GM21390 (cell line): ENCODE results near the gene GASK1A.
"Not testable (repeated sequence)": the region's sequence is repeated elsewhere in the genome, so short reads cannot be mapped to it uniquely, and the experiment has no call there.

Experiments used
- ATAC-seq: cut with Tn5 transposase; IDR thresholded peaks from one replicate; pipeline ENCODE4 v1.9.1; 2021; ENCODE audit not compliant: unreplicated experiment

The GASK1A gene

GRCh38 chr3:43030162-43030935 lies 51.2 kb downstream of the GASK1A start:
- ATAC-seq: no peak

GRCh38 chr3:43031485-43031884 lies 52.4 kb downstream of the GASK1A start:
- no peak for ATAC-seq

DNA sequence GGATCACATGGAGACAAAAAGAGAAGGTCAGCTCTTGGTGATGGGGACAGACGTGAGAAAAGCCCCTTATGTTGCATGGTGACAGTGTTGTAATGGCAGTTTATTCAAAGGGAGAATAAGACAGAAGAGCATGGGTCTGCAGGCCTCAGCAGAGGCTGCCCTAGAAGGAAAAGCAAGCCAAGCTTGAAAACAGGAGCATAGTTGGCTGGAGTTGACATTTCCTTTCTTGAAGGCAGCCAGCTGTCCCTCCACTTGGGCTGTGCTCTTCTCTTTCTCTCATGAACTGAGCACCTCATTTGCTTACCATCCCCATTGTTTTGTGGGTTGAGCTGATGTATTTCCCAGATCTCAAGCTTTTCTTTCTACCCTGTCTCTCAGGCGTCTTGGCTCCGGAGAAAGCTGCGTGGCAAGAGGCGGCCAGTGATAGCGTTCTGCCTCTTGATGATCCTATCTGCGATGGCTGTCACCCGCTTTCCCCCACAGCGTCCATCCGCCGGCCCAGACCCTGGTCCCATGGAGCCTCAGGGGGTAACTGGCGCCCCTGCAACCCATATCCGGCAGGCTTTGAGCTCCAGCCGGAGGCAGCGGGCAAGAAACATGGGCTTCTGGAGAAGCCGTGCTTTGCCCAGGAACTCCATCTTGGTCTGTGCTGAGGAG lies 52.9 kb downstream of the GASK1A start:
- no peak for ATAC-seq

- no peak for ATAC-seq
Observed at GRCh38 chr3:43032646-43033628, 53.8 kb downstream of the GASK1A start.

DNA sequence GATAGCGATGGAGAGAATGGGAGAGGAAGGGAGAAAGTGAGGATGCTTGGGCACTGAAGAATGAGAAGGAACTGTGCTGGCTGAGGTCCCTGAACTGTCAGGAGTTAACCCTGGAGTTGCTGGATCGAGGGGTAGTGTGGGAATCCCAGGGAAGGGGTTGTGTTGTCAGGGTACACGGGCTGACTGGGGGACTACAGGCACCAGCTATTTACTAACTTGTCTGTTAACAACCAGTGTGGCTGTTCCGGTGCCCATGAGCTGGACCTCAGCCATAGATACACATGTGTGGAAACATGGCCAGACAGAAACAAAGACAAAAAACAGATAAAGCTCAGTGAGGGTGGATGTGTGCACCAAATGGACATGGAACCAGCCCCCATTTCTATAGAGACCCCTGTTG lies 55.1 kb downstream of the GASK1A start:
- no peak for ATAC-seq

GRCh38 chr3:43034911-43035310 lies 55.8 kb downstream of the GASK1A start:
- no peak for ATAC-seq

- ATAC-seq: no peak
Observed at GRCh38 chr3:43035801-43036365, 56.8 kb downstream of the GASK1A start.

GRCh38 chr3:43036621-43037423 lies 57.7 kb downstream of the GASK1A start:
- no peak for ATAC-seq

DNA sequence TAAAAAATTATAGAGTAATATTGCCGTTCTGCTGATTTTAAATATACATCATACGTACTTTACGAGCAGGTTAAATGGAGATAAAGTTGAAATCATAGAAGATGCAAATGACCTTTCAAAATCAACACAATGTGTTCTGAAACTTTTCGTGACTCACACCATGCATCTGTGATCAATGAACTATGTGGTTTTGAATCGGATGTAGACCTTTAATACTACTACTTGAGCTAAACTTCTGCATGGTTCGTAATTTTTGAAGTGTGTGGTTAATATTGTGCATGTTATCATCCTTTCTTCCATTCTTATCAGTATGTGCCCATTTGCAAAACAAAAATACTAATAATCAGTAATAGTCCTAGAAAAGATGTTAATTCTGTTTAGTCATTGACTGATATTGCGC lies 58.9 kb downstream of the GASK1A start:
- peak; percentile 64 for ATAC-seq

GRCh38 chr3:43041517-43041916 lies 62.4 kb downstream of the GASK1A start:
- no peak for ATAC-seq

- no peak for ATAC-seq
Observed at GRCh38 chr3:43043071-43043766, 64.1 kb downstream of the GASK1A start.

- ATAC-seq: no peak
Observed at GRCh38 chr3:43043793-43044192, 64.7 kb downstream of the GASK1A start.

DNA sequence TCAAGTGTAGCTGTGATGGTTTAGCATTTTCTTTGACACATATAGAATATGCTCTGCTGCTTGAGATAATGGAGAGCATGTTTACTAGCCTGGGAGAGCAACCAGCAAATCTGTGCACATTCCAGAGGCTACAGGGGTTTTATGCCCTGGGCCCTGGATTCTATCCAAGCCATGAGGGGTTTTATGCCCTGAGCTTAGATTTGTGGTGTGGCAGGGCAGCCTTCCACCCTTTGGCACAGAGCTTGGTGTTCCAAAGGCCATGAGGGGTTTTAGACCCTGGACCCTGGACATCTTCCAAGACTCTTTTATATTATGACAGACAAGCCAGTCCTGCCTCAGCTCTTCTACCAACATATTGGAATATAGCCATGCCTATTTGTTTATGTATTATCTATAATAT lies 66.0 kb downstream of the GASK1A start:
- ATAC-seq: not testable (repeated sequence)

- ATAC-seq: no peak
Observed at GRCh38 chr3:43046583-43046982, 67.5 kb downstream of the GASK1A start.

- ATAC-seq: no peak
Observed at GRCh38 chr3:43048470-43048869, 69.4 kb downstream of the GASK1A start.

GRCh38 chr3:43053291-43053690 lies 74.2 kb downstream of the GASK1A start:
- ATAC-seq: no peak

GRCh38 chr3:43054754-43055153 lies 75.6 kb downstream of the GASK1A start:
- ATAC-seq: no peak

- ATAC-seq: no peak
Observed at GRCh38 chr3:43055393-43055792, 76.3 kb downstream of the GASK1A start.
